ELF-1 (cell line): ENCODE data around the gene IGSF21.
"Not testable (repeated sequence)": the region's sequence is repeated elsewhere in the genome, so short reads cannot be mapped to it uniquely, and the experiment has no call there.

Experiments used
- DNase-seq: peaks from one replicate; pipeline ENCODE4 v3.0.0-alpha.2; 2016; ENCODE audit warnings: low read depth, low spot score

IGSF21 gene

GRCh38 chr1:18144916-18145647 is 37.5 kb downstream of the IGSF21 start:
- DNase-seq, result no peak

- DNase-seq, result no peak
Measured at GRCh38 chr1:18145851-18146618, 38.4 kb downstream of the IGSF21 start.

- DNase-seq, result no peak
Measured at GRCh38 chr1:18146886-18147285, 39.3 kb downstream of the IGSF21 start.

GRCh38 chr1:18147672-18148071 is 40.1 kb downstream of the IGSF21 start:
- no peak for DNase-seq

GRCh38 chr1:18148461-18148860 is 40.9 kb downstream of the IGSF21 start:
- DNase-seq, result no peak

GRCh38 chr1:18149027-18149641 is 41.5 kb downstream of the IGSF21 start:
- peak; percentile 18 for DNase-seq

GRCh38 chr1:18151436-18152122 is 44.0 kb downstream of the IGSF21 start:
- no peak for DNase-seq

GRCh38 chr1:18154430-18155194 is 47.0 kb downstream of the IGSF21 start:
- no peak for DNase-seq

- no peak for DNase-seq
Measured at GRCh38 chr1:18155881-18156385, 48.3 kb downstream of the IGSF21 start.

GRCh38 chr1:18157352-18157751 is 49.8 kb downstream of the IGSF21 start:
- DNase-seq, result no peak

- no peak for DNase-seq
Measured at GRCh38 chr1:18157968-18158367, 50.4 kb downstream of the IGSF21 start.

- no peak for DNase-seq
Measured at GRCh38 chr1:18158714-18159113, 51.1 kb downstream of the IGSF21 start.

- no peak for DNase-seq
Measured at GRCh38 chr1:18160290-18160942, 52.8 kb downstream of the IGSF21 start.

- no peak for DNase-seq
Measured at GRCh38 chr1:18161690-18162089, 54.1 kb downstream of the IGSF21 start.

- not testable (repeated sequence) for DNase-seq
Measured at GRCh38 chr1:18165640-18166039, 58.0 kb downstream of the IGSF21 start.

GRCh38 chr1:18166341-18166740 is 58.7 kb downstream of the IGSF21 start:
- no peak for DNase-seq

GRCh38 chr1:18166929-18167328 is 59.3 kb downstream of the IGSF21 start:
- no peak for DNase-seq

- no peak for DNase-seq
Measured at GRCh38 chr1:18170444-18170843, 62.8 kb downstream of the IGSF21 start.

GRCh38 chr1:18174037-18174436 is 66.4 kb downstream of the IGSF21 start:
- DNase-seq, result no peak

- no peak for DNase-seq
Measured at GRCh38 chr1:18175051-18175450, 67.5 kb downstream of the IGSF21 start.
